Gastroesophageal sphincter (tissue), 3 donors: ENCODE measurements around the gene TNFRSF13B.

ENCODE experiments used
- EP300 ChIP-seq: sonication (generic); formaldehyde crosslinking; IDR thresholded peaks from one replicate; pipeline ENCODE4 v1.6.1; 2017; ENCODE audit warnings: antibody characterized with exemption, mild to moderate bottlenecking
- POLR2A ChIP-seq, 2 donors: fragments of 450-650 bp; IDR thresholded peaks; one replicate each; pipeline ENCODE4 v1.6.1; 2017; ENCODE audit warnings: antibody characterized with exemption in 2 of 2, mild to moderate bottlenecking in 2 of 2, moderate library complexity in 1 of 2
- POLR2AphosphoS5 ChIP-seq: sonication (generic); formaldehyde crosslinking; IDR thresholded peaks from one replicate; pipeline ENCODE4 v1.6.1; 2017; ENCODE audit warnings: antibody characterized with exemption
- TF ChIP-seq, protein P1 (sequence below), 4 experiments: fragments of 200-600 bp in 2 of 4; fragments of 450-650 bp in 2 of 4; sonication (generic) in 1 of 4; IDR thresholded peaks; one replicate each; pipeline ENCODE4 v1.5.1; 2017 to 2019; ENCODE audit warnings: antibody characterized with exemption in 4 of 4, mild to moderate bottlenecking in 2 of 4, moderate library complexity in 2 of 4

DNA sequence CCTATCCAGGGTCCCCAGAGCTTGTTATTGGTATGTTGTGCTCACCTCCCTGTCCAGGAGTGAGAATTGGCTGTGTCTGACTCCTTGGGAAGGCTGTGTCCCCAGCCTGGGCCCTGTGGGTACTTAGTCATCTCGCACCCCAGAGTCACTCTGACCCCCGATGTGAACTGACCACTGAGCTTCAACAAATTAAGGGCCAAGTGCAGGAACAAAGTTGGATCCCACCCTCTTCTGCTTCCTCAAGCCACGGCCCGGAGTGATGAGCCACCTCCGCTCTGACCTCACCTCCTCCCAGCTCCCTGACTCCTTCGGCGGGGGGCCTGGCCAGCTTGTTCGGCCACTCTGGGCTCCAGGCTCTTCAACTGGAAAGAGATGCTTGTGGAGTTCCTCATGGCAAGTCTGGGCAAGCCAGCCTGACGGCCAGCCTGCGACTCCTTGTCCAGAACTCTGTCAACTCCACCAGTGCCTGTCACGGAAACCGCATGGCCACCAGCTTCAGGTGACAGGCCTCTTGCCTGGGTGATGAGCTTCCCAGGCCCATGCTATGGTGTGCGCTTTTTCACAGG lies 48.1 kb upstream of the TNFRSF13B start:
- TF ChIP-seq POLR2AphosphoS5 (no peak), POLR2A (IDR thresholded peaks at IDR 0.05) (no peak), EP300 (no peak)
- TF ChIP-seq, protein P1, sequence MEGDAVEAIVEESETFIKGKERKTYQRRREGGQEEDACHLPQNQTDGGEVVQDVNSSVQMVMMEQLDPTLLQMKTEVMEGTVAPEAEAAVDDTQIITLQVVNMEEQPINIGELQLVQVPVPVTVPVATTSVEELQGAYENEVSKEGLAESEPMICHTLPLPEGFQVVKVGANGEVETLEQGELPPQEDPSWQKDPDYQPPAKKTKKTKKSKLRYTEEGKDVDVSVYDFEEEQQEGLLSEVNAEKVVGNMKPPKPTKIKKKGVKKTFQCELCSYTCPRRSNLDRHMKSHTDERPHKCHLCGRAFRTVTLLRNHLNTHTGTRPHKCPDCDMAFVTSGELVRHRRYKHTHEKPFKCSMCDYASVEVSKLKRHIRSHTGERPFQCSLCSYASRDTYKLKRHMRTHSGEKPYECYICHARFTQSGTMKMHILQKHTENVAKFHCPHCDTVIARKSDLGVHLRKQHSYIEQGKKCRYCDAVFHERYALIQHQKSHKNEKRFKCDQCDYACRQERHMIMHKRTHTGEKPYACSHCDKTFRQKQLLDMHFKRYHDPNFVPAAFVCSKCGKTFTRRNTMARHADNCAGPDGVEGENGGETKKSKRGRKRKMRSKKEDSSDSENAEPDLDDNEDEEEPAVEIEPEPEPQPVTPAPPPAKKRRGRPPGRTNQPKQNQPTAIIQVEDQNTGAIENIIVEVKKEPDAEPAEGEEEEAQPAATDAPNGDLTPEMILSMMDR (IDR thresholded peaks at IDR 0.05) = no peak
